ENCODE data around the gene MLC1. TPM values are rescaled to one million over a fixed set of nuclear protein-coding genes. Genes with fewer than 3 reads are reported as not detected.
"Not testable (repeated sequence)": the region's sequence is repeated elsewhere in the genome, so short reads cannot be mapped to it uniquely, and the experiment has no call there.

MLC1 gene
- total RNA-seq, 2 donors from 2014 or later = not detected

DNA sequence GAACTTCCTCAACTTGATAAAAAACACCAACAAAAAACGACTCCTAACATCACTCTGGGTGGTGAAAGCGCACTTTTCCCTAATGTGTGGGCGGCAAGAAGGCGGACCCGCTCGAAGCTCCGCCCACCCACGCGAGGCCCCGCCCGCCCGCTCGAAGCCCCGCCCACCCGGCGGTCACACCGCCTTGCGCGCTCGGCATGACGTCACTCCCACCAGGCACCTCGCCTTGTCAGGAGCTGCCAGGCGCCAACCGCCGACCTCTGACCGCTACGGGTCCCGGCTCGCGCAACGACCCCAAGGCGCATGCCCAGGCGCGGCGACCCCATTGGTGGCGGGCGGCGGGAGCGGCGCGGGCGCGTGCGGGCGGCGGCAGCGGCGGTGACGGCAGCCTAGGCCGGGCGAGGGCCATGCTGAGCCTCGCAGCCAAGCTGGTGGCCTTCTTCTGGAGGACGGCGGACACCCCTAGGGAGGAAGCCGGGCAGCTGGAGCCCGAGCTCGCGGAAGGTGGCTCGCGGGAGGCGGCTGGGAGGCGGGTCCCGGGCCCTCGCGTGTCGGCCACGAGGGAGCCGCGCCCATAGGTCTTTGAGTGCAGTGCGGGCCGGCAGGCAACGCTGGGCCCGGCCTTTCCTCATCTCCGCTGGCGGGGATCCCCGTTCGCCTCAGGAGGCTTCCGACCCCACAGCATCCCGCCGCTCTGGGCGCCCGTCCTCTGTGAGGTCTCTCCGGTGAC is 4.6 kb upstream of the MLC1 start, which contains the start of gene MOV10L1:
MOV10L1 (plus strand) TSS at position 325 of the 730 bp plus-strand sequence; CDS start at position 408, 83 bp downstream.
- ATAC-seq (no peak), DNase-seq (peak in 2 of 4 donors; percentile 21 to 40)
- Histone ChIP-seq H3K36me3 (replicated peaks in 1 of 2; ENCODE audit: insufficient read depth in 1 of 2, low read depth in 2 of 2) (no peaks in the 10 kb centered on the region), H3K27me3 (peaks cover 0 to 7% of the 10 kb centered on the region in 2 donors), H3K4me1 (no peaks in the 10 kb centered on the region), H3K4me3 (no peak within 1 kb of the TSS), H3K27ac (no peak within 1 kb of the TSS), H3K9me3 (no peaks in the 10 kb centered on the region)
- 39 to 45% methylated on average over 11 to 66 of the region's 83 CpGs for WGBS, 2 donors
- TF ChIP-seq CTCF (IDR thresholded peaks at IDR 0.05) (no peak), POLR2A (IDR thresholded peaks at IDR 0.05) (no peak)
- intact Hi-C loops (cut with DNase I) = no loop called here

GRCh38 chr22:50089231-50089630 is 4.0 kb upstream of the MLC1 start:
- 75 to 88% methylated on average over 11 of the region's 11 CpGs for WGBS, 2 donors
- intact Hi-C loops (cut with DNase I) = no loop called here
- Histone ChIP-seq H3K27ac (no peak overlapping the region), H3K4me1 (no peaks in the 10 kb centered on the region), H3K27me3 (peaks cover 0 to 7% of the 10 kb centered on the region in 2 donors), H3K9me3 (no peaks in the 10 kb centered on the region), H3K36me3 (replicated peaks in 1 of 2; ENCODE audit: insufficient read depth in 1 of 2, low read depth in 2 of 2) (no peaks in the 10 kb centered on the region), H3K4me3 (no peak overlapping the region)
- no peak for DNase-seq
- ATAC-seq = no peak
- TF ChIP-seq CTCF (IDR thresholded peaks at IDR 0.05) (no peak), POLR2A (IDR thresholded peaks at IDR 0.05) (no peak)

GRCh38 chr22:50088096-50088495 is 2.9 kb upstream of the MLC1 start:
- 86 to 88% methylated on average over 9 to 10 of the region's 12 CpGs for WGBS, 2 donors
- Histone ChIP-seq H3K36me3 (replicated peaks in 1 of 2; ENCODE audit: insufficient read depth in 1 of 2, low read depth in 2 of 2) (no peaks in the 10 kb centered on the region), H3K27ac (no peak overlapping the region), H3K4me3 (no peak overlapping the region), H3K9me3 (no peaks in the 10 kb centered on the region), H3K27me3 (peaks cover 0 to 7% of the 10 kb centered on the region in 2 donors), H3K4me1 (no peaks in the 10 kb centered on the region)
- TF ChIP-seq POLR2A (IDR thresholded peaks at IDR 0.05) (no peak), CTCF (IDR thresholded peaks at IDR 0.05) (no peak)
- ATAC-seq (no peak), DNase-seq (no peak)
- intact Hi-C loops (cut with DNase I) = no loop called here

DNA sequence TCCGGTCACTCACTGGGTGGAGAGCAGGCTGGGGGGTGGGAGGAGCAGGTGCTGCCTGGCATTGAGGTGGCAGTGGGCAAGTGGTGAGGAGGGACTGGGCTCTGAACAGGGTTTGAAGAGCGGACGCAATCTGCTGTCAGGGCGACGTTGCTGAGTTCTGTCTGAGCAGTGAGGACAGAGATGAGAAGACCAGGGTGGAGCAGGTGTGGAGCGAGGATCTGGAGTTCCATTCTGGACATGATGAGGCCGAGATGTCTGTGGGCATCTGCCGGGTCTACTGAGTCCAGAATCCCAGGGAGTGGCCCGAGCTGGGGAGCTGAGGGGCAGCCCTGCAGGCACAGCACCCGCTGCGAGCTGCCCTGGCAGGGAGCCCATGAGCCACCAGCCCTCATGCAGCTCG is 2.4 kb upstream of the MLC1 start:
- WGBS, 2 donors = 82 to 84% methylated on average over 7 to 12 of the region's 12 CpGs
- Histone ChIP-seq H3K9me3 (no peaks in the 10 kb centered on the region), H3K4me3 (no peak overlapping the region), H3K27me3 (peaks cover 0 to 6% of the 10 kb centered on the region in 2 donors), H3K4me1 (no peaks in the 10 kb centered on the region), H3K36me3 (replicated peaks in 1 of 2; ENCODE audit: insufficient read depth in 1 of 2, low read depth in 2 of 2) (no peaks in the 10 kb centered on the region), H3K27ac (no peak overlapping the region)
- intact Hi-C loops (cut with DNase I) = no loop called here
- ATAC-seq (no peak), DNase-seq (no peak)
- TF ChIP-seq CTCF (IDR thresholded peaks at IDR 0.05) = no peak
- no peak for TF ChIP-seq POLR2A (IDR thresholded peaks at IDR 0.05)

GRCh38 chr22:50086975-50087374 is 1.7 kb upstream of the MLC1 start:
- H3K9me3 ChIP-seq; DNase-seq; H3K27ac ChIP-seq; intact Hi-C loops (cut with DNase I); H3K4me3 ChIP-seq; ATAC-seq; H3K4me1 ChIP-seq; H3K27me3 ChIP-seq; H3K36me3 ChIP-seq (replicated peaks in 1 of 2; ENCODE audit: insufficient read depth in 1 of 2, low read depth in 2 of 2): not testable (repeated sequence)
- WGBS, 2 donors = 86 to 94% methylated on average over 4 of the region's 4 CpGs

Measured in body of pancreas (tissue), 4 donors.